ENCODE measurements around the gene SLC6A13. TPM values are rescaled to one million over a fixed set of nuclear protein-coding genes. Genes with fewer than 3 reads are reported as not detected.

The SLC6A13 gene
- polyA plus RNA-seq, 2 of the 4 experiments (the other 2 are of a cell fraction), result 0.43 to 0.49 TPM

DNA sequence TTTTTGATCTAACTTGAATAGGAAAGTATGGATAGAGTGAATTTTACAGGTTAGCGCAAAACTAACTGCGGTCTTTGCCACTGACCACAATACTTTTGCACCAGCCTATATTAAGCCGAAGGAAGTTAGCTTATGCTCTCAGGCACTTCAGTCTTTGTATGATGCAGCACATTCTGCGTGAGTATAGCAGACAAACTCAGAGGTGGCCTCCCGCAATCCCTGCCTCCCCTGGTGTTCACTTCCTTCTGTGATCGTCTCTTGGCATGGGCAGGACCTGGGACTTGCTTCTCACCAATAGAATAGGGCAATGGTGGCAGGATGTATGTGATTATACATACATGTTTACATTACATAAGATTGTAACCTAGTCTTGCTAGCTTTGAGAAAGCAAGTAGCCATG lies 10.3 kb upstream of the SLC6A13 start:
- ChIA-PET POLR2A (no interaction called here), CTCF (interaction anchor here (1.2 kb wide), 1 partner anchor 14 kb away, joined by 3 read pairs; no protein-coding TSS in a partner anchor)
- ATAC-seq, result no peak
- 92% methylated on average over 6 of the region's 6 CpGs for WGBS (ENCODE audit: missing lambda C conversion rate)
- no peak for FAIRE-seq
- no peak overlapping the region for H3K27ac ChIP-seq
- H3K4me1 ChIP-seq, result no peaks in the 10 kb centered on the region
- H3K9me3 ChIP-seq, result no peaks in the 10 kb centered on the region
- no peak for DNase-seq (ENCODE audit: low read depth in 1 of 2, low spot score in 1 of 2)
- H3K4me3 ChIP-seq, result no peak overlapping the region
- TF ChIP-seq, protein P1, sequence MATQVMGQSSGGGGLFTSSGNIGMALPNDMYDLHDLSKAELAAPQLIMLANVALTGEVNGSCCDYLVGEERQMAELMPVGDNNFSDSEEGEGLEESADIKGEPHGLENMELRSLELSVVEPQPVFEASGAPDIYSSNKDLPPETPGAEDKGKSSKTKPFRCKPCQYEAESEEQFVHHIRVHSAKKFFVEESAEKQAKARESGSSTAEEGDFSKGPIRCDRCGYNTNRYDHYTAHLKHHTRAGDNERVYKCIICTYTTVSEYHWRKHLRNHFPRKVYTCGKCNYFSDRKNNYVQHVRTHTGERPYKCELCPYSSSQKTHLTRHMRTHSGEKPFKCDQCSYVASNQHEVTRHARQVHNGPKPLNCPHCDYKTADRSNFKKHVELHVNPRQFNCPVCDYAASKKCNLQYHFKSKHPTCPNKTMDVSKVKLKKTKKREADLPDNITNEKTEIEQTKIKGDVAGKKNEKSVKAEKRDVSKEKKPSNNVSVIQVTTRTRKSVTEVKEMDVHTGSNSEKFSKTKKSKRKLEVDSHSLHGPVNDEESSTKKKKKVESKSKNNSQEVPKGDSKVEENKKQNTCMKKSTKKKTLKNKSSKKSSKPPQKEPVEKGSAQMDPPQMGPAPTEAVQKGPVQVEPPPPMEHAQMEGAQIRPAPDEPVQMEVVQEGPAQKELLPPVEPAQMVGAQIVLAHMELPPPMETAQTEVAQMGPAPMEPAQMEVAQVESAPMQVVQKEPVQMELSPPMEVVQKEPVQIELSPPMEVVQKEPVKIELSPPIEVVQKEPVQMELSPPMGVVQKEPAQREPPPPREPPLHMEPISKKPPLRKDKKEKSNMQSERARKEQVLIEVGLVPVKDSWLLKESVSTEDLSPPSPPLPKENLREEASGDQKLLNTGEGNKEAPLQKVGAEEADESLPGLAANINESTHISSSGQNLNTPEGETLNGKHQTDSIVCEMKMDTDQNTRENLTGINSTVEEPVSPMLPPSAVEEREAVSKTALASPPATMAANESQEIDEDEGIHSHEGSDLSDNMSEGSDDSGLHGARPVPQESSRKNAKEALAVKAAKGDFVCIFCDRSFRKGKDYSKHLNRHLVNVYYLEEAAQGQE (IDR thresholded peaks at IDR 0.05), result no peak
- TF ChIP-seq, protein P2, sequence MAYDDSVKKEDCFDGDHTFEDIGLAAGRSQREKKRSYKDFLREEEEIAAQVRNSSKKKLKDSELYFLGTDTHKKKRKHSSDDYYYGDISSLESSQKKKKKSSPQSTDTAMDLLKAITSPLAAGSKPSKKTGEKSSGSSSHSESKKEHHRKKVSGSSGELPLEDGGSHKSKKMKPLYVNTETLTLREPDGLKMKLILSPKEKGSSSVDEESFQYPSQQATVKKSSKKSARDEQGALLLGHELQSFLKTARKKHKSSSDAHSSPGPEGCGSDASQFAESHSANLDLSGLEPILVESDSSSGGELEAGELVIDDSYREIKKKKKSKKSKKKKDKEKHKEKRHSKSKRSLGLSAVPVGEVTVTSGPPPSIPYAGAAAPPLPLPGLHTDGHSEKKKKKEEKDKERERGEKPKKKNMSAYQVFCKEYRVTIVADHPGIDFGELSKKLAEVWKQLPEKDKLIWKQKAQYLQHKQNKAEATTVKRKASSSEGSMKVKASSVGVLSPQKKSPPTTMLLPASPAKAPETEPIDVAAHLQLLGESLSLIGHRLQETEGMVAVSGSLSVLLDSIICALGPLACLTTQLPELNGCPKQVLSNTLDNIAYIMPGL (CRISPR knock-in tag; IDR thresholded peaks at IDR 0.05; ENCODE audit: borderline replicate concordance), result no peak
- no peak for TF ChIP-seq BHLHE40 (IDR thresholded peaks at IDR 0.05; ENCODE audit: low read depth, low read length)
- TF ChIP-seq, protein P3, sequence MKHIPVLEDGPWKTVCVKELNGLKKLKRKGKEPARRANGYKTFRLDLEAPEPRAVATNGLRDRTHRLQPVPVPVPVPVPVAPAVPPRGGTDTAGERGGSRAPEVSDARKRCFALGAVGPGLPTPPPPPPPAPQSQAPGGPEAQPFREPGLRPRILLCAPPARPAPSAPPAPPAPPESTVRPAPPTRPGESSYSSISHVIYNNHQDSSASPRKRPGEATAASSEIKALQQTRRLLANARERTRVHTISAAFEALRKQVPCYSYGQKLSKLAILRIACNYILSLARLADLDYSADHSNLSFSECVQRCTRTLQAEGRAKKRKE (CRISPR knock-in tag; IDR thresholded peaks at IDR 0.05; ENCODE audit: low read depth), result no peak
- no peak for TF ChIP-seq ZNF302 (CRISPR knock-in tag; IDR thresholded peaks at IDR 0.05)
- no peak for TF ChIP-seq HEYL (CRISPR knock-in tag; IDR thresholded peaks at IDR 0.05)
- TF ChIP-seq MAFK (IDR thresholded peaks at IDR 0.05; ENCODE audit: partially characterized antibody), result no peak
- TF ChIP-seq, protein P4, sequence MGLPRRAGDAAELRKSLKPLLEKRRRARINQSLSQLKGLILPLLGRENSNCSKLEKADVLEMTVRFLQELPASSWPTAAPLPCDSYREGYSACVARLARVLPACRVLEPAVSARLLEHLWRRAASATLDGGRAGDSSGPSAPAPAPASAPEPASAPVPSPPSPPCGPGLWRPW (IDR thresholded peaks at IDR 0.05), result no peak
- TF ChIP-seq JUN (IDR thresholded peaks at IDR 0.05), result no peak
- TF ChIP-seq EHMT2 (IDR thresholded peaks at IDR 0.05; ENCODE audit: low read depth), result no peak
- no peak for TF ChIP-seq SREBF2 (IDR thresholded peaks at IDR 0.05)
- no peak for TF ChIP-seq NFE2L2 (conservative IDR thresholded peaks at IDR 0.05; ENCODE audit: low read length)
- no peak for TF ChIP-seq JUNB (IDR thresholded peaks at IDR 0.05)
- TF ChIP-seq EP300 (IDR thresholded peaks at IDR 0.05), result no peak
- no peak for TF ChIP-seq NPAS2 (CRISPR knock-in tag; IDR thresholded peaks at IDR 0.05; ENCODE audit: borderline replicate concordance)
- no peak for TF ChIP-seq EHF (CRISPR knock-in tag; IDR thresholded peaks at IDR 0.05)
- no peak overlapping the region for H3K4me2 ChIP-seq

DNA sequence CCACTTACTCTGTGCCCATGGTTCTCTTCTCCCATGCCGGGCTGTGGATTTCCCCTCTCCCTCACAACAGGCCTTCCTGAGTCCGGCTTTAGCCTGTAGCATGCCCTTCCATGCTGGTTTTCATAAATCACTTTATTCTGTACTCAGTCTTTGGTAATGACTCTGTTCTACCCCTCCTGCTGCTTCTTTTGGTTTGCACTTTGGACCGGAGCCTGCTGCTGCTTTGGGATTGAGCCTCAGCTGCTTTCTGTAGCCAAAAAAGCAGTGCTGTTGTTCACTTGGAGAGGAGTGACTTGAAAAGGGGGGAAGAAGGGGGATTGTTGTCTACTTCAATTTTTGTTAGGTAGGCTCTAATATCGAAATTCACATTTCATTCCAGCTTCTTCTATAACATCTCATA lies 8.5 kb upstream of the SLC6A13 start:
- Histone ChIP-seq H3K4me1 (no peaks in the 10 kb centered on the region), H3K9me3 (no peaks in the 10 kb centered on the region), H3K4me2 (no peak overlapping the region), H3K27ac (no peak overlapping the region), H3K4me3 (no peak overlapping the region)
- 84% methylated on average over 4 of the region's 4 CpGs for WGBS (ENCODE audit: missing lambda C conversion rate)
- ChIA-PET POLR2A (no interaction called here), CTCF (interaction anchor here (2.0 kb wide), 1 partner anchor 9 kb away, joined by 5 read pairs; no protein-coding TSS in a partner anchor)
- no peak for DNase-seq (ENCODE audit: low read depth in 1 of 2, low spot score in 1 of 2)
- no peak for FAIRE-seq
- TF ChIP-seq JUN (IDR thresholded peaks at IDR 0.05), result no peak
- TF ChIP-seq, protein P5, sequence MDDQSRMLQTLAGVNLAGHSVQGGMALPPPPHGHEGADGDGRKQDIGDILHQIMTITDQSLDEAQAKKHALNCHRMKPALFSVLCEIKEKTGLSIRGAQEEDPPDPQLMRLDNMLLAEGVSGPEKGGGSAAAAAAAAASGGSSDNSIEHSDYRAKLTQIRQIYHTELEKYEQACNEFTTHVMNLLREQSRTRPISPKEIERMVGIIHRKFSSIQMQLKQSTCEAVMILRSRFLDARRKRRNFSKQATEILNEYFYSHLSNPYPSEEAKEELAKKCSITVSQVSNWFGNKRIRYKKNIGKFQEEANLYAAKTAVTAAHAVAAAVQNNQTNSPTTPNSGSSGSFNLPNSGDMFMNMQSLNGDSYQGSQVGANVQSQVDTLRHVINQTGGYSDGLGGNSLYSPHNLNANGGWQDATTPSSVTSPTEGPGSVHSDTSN (IDR thresholded peaks at IDR 0.05), result no peak
- no peak for TF ChIP-seq ZNF302 (CRISPR knock-in tag; IDR thresholded peaks at IDR 0.05)
- TF ChIP-seq ZC3H11A (IDR thresholded peaks at IDR 0.05), result no peak
- TF ChIP-seq TFCP2L1 (CRISPR knock-in tag; IDR thresholded peaks at IDR 0.05), result no peak
- TF ChIP-seq RARB (CRISPR knock-in tag; IDR thresholded peaks at IDR 0.05), result no peak
- no peak for ATAC-seq
